ENCODE data around the gene SLC6A13.

DNA sequence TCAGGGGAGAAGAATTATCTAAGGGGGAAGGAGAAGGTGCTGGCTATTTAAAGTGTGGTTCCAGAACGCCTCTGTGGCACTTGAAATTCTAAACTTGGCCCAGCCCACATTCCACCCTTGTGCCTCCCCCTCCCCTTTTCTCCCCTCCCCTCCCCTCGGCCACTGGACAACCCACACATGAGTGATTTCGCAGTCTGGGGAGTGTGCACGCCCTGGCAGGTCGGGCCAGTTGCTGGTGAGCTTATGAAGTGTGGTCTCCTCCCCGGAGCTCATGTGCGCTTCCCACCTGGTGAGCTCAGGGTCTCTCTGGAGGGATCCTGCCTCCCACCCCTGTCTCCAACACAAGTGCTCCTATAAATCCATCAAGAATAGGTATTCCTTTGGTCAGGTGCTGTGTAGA lies at the start of gene SLC6A13:
- TF ChIP-seq CTCF (IDR thresholded peaks at IDR 0.05) (no peak), EZH2 (IDR thresholded peaks at IDR 0.05; ENCODE audit: borderline replicate concordance, insufficient read depth, low read depth, low read length, poor library complexity, severe bottlenecking) (no peak)

Data from B cell (primary cell).